Skeletal muscle satellite cell (primary cell): ENCODE results near the gene RBBP8NL.

ENCODE experiments used
- H3K27me3 ChIP-seq: 2 replicates; pipeline ENCODE4 v1.7.0; 2013; ENCODE audit warnings: low read length; ENCODE audit not compliant: control insufficient read depth, insufficient read depth
- H3K36me3 ChIP-seq: 2 replicates; pipeline ENCODE4 v1.7.0; 2013; ENCODE audit warnings: mild to moderate bottlenecking, control low read depth, low read length; ENCODE audit not compliant: insufficient read depth
- H3K4me1 ChIP-seq: 2 replicates; pipeline ENCODE4 v1.7.0; 2013; ENCODE audit warnings: low read length; ENCODE audit not compliant: control insufficient read depth, insufficient read depth
- H3K4me2 ChIP-seq: 2 replicates; pipeline ENCODE4 v1.7.0; 2013; ENCODE audit warnings: mild to moderate bottlenecking, low read length
- H3K4me3 ChIP-seq: 2 replicates; pipeline ENCODE4 v1.7.0; 2013; ENCODE audit warnings: low read length
- H3K9ac ChIP-seq: 2 replicates; pipeline ENCODE4 v1.7.0; 2013; ENCODE audit warnings: mild to moderate bottlenecking, low read depth, low read length, moderate library complexity
- H3K9me3 ChIP-seq: replicated peaks from 2 replicates; pipeline ENCODE4 v1.7.0; 2013; ENCODE audit warnings: mild to moderate bottlenecking, control low read depth, low read length

The RBBP8NL gene

GRCh38 chr20:62415354-62416111 lies 11.8 kb downstream of the RBBP8NL start:
- no peaks in the 10 kb centered on the region for H3K9me3 ChIP-seq
- no peak overlapping the region for H3K4me2 ChIP-seq
- no peak overlapping the region for H3K4me3 ChIP-seq
- H3K27me3 ChIP-seq: peaks cover 19% of the 10 kb centered on the region
- H3K36me3 ChIP-seq: no peaks in the 10 kb centered on the region
- H3K4me1 ChIP-seq: no peaks in the 10 kb centered on the region
- no peak overlapping the region for H3K9ac ChIP-seq

- Histone ChIP-seq H3K27me3 (peaks cover 20% of the 10 kb centered on the region), H3K9me3 (no peaks in the 10 kb centered on the region), H3K4me1 (no peaks in the 10 kb centered on the region), H3K36me3 (no peaks in the 10 kb centered on the region), H3K9ac (no peak overlapping the region), H3K4me2 (no peak overlapping the region), H3K4me3 (no peak overlapping the region)
Observed at GRCh38 chr20:62413896-62414481, 13.3 kb downstream of the RBBP8NL start.

GRCh38 chr20:62413025-62413570 lies 14.2 kb downstream of the RBBP8NL start:
- Histone ChIP-seq H3K4me1 (no peaks in the 10 kb centered on the region), H3K9ac (no peak overlapping the region), H3K9me3 (no peaks in the 10 kb centered on the region), H3K4me3 (no peak overlapping the region), H3K4me2 (no peak overlapping the region), H3K36me3 (no peaks in the 10 kb centered on the region), H3K27me3 (peaks cover 24% of the 10 kb centered on the region)

GRCh38 chr20:62412194-62413024 lies 14.9 kb downstream of the RBBP8NL start:
- no peaks in the 10 kb centered on the region for H3K4me1 ChIP-seq
- no peak overlapping the region for H3K9ac ChIP-seq
- no peaks in the 10 kb centered on the region for H3K36me3 ChIP-seq
- no peaks in the 10 kb centered on the region for H3K9me3 ChIP-seq
- H3K27me3 ChIP-seq: peaks cover 24% of the 10 kb centered on the region
- no peak overlapping the region for H3K4me2 ChIP-seq
- no peak overlapping the region for H3K4me3 ChIP-seq

GRCh38 chr20:62411479-62412193 lies 15.7 kb downstream of the RBBP8NL start:
- H3K4me2 ChIP-seq: no peak overlapping the region
- H3K9ac ChIP-seq: no peak overlapping the region
- no peaks in the 10 kb centered on the region for H3K36me3 ChIP-seq
- peaks cover under 1% of the 10 kb centered on the region for H3K4me1 ChIP-seq
- H3K27me3 ChIP-seq: peaks cover 17% of the 10 kb centered on the region
- no peaks in the 10 kb centered on the region for H3K9me3 ChIP-seq
- H3K4me3 ChIP-seq: no peak overlapping the region

GRCh38 chr20:62410746-62411478 lies 16.4 kb downstream of the RBBP8NL start:
- Histone ChIP-seq H3K27me3 (peaks cover 17% of the 10 kb centered on the region), H3K9me3 (no peaks in the 10 kb centered on the region), H3K4me3 (no peak overlapping the region), H3K4me2 (no peak overlapping the region), H3K36me3 (no peaks in the 10 kb centered on the region), H3K9ac (no peak overlapping the region), H3K4me1 (peaks cover 7% of the 10 kb centered on the region)

- H3K4me3 ChIP-seq: no peak overlapping the region
- peaks cover 12% of the 10 kb centered on the region for H3K4me1 ChIP-seq
- no peak overlapping the region for H3K4me2 ChIP-seq
- peaks cover 17% of the 10 kb centered on the region for H3K27me3 ChIP-seq
- no peak overlapping the region for H3K9ac ChIP-seq
- H3K36me3 ChIP-seq: no peaks in the 10 kb centered on the region
- H3K9me3 ChIP-seq: no peaks in the 10 kb centered on the region
Observed at GRCh38 chr20:62409931-62410745, 17.2 kb downstream of the RBBP8NL start.

GRCh38 chr20:62409086-62409853 lies 18.1 kb downstream of the RBBP8NL start:
- Histone ChIP-seq H3K4me2 (no peak overlapping the region), H3K4me3 (no peak overlapping the region), H3K36me3 (no peaks in the 10 kb centered on the region), H3K4me1 (peaks cover 12% of the 10 kb centered on the region), H3K27me3 (peaks cover 13% of the 10 kb centered on the region), H3K9ac (no peak overlapping the region), H3K9me3 (no peaks in the 10 kb centered on the region)

GRCh38 chr20:62408640-62409039 lies 18.7 kb downstream of the RBBP8NL start:
- no peak overlapping the region for H3K4me3 ChIP-seq
- H3K9me3 ChIP-seq: no peaks in the 10 kb centered on the region
- peaks cover 13% of the 10 kb centered on the region for H3K27me3 ChIP-seq
- H3K9ac ChIP-seq: no peak overlapping the region
- H3K36me3 ChIP-seq: no peaks in the 10 kb centered on the region
- H3K4me2 ChIP-seq: no peak overlapping the region
- peaks cover 12% of the 10 kb centered on the region for H3K4me1 ChIP-seq
